Peyer's patch (tissue), 4 donors: ENCODE results near the gene ALDH1A2. TPM values are rescaled to one million over a fixed set of nuclear protein-coding genes. Genes with fewer than 3 reads are reported as not detected.

ENCODE experiments used
- DNase-seq, 3 donors: peaks; one replicate each; pipeline ENCODE4 v3.0.0-alpha.2; 2017 to 2019
- H3K27ac ChIP-seq, 4 donors: fragments of 200-600 bp; sonication (generic); one replicate each; pipeline ENCODE4 v1.5.1; 2016 to 2019
- H3K27me3 ChIP-seq, 2 donors: fragments of 200-600 bp; sonication (generic); one replicate each; pipeline ENCODE4 v1.5.1; 2019
- H3K36me3 ChIP-seq, 3 donors: fragments of 200-600 bp; sonication (generic); one replicate each; pipeline ENCODE4 v1.5.1; 2016 to 2019
- H3K4me1 ChIP-seq, 4 donors: fragments of 200-600 bp; sonication (generic); one replicate each; pipeline ENCODE4 v1.5.1; 2016 to 2019
- H3K4me3 ChIP-seq, 4 donors: fragments of 200-600 bp; sonication (generic); 1 replicate in 3 of 4; 2 replicates in 1 of 4; pipeline ENCODE4 v1.5.1; 2016 to 2019; ENCODE audit warnings: mild to moderate bottlenecking in 1 of 4
- H3K9me3 ChIP-seq, 4 donors: fragments of 200-600 bp; sonication (generic); one replicate each; pipeline ENCODE4 v1.5.1; 2016 to 2019; ENCODE audit warnings: mild to moderate bottlenecking in 1 of 4
- POLR2A ChIP-seq, 2 donors: fragments of 450-650 bp; IDR thresholded peaks; one replicate each; pipeline ENCODE4 v1.5.1; 2017; ENCODE audit warnings: antibody characterized with exemption in 2 of 2, mild to moderate bottlenecking in 2 of 2, moderate library complexity in 2 of 2
- total RNA-seq, 4 donors: library from RNA; depleted of rRNA; stranded (reverse); fragments of >200 nt; gene quantifications; one replicate each; pipeline ENCODE4 v1.1.0, GENCODE V29; 2016
- TF ChIP-seq, protein P1 (sequence below), 6 experiments: fragments of 450-650 bp in 4 of 6; fragments of 200-600 bp in 2 of 6; sonication (generic) in 1 of 6; IDR thresholded peaks; one replicate each; pipeline ENCODE4 v1.5.1; 2017 to 2019; ENCODE audit warnings: antibody characterized with exemption in 6 of 6, mild to moderate bottlenecking in 3 of 6, moderate library complexity in 1 of 6

ALDH1A2 gene
- total RNA-seq, 4 donors from 2014 or later: 1.1 to 13.1 (median 10.0) TPM; not detected in 1

DNA sequence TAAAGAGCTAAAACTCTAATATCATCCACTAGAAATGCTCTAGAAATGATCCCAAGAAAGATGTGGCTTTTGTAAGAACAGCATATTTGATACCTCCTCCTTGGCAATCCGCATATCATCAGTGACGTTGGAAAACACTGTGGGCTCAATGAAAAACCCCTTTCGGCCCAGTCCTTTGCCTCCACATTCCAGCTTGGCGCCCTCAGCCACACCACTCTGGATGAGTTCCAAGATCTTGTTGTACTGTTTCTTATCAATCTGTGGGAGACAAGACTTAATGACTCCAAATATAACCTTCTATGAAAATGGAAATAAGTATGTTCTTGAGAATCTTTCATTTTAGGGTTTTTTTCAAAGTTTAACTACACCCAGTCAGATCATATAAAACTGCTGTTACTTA is 103.6 kb downstream of the ALDH1A2 start:
- Histone ChIP-seq H3K27me3 (no peaks in the 10 kb centered on the region), H3K27ac (no peak overlapping the region), H3K4me1 (no peaks in the 10 kb centered on the region), H3K9me3 (no peaks in the 10 kb centered on the region), H3K36me3 (no peaks in the 10 kb centered on the region), H3K4me3 (no peak overlapping the region)
- no peak for DNase-seq
- TF ChIP-seq POLR2A (IDR thresholded peaks at IDR 0.05): no peak
- TF ChIP-seq, protein P1, sequence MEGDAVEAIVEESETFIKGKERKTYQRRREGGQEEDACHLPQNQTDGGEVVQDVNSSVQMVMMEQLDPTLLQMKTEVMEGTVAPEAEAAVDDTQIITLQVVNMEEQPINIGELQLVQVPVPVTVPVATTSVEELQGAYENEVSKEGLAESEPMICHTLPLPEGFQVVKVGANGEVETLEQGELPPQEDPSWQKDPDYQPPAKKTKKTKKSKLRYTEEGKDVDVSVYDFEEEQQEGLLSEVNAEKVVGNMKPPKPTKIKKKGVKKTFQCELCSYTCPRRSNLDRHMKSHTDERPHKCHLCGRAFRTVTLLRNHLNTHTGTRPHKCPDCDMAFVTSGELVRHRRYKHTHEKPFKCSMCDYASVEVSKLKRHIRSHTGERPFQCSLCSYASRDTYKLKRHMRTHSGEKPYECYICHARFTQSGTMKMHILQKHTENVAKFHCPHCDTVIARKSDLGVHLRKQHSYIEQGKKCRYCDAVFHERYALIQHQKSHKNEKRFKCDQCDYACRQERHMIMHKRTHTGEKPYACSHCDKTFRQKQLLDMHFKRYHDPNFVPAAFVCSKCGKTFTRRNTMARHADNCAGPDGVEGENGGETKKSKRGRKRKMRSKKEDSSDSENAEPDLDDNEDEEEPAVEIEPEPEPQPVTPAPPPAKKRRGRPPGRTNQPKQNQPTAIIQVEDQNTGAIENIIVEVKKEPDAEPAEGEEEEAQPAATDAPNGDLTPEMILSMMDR (IDR thresholded peaks at IDR 0.05): no peak

GRCh38 chr15:57957113-57957512 is 108.4 kb downstream of the ALDH1A2 start:
- Histone ChIP-seq H3K9me3 (no peaks in the 10 kb centered on the region), H3K4me3 (no peak overlapping the region), H3K27ac (no peak overlapping the region), H3K36me3 (no peaks in the 10 kb centered on the region), H3K4me1 (no peaks in the 10 kb centered on the region), H3K27me3 (no peaks in the 10 kb centered on the region)
- TF ChIP-seq, protein P1 (IDR thresholded peaks at IDR 0.05): no peak
- no peak for TF ChIP-seq POLR2A (IDR thresholded peaks at IDR 0.05)
- DNase-seq: no peak

- Histone ChIP-seq H3K27ac (no peak overlapping the region), H3K36me3 (no peaks in the 10 kb centered on the region), H3K9me3 (no peaks in the 10 kb centered on the region), H3K4me3 (no peak overlapping the region), H3K27me3 (no peaks in the 10 kb centered on the region), H3K4me1 (no peaks in the 10 kb centered on the region)
- TF ChIP-seq, protein P1 (IDR thresholded peaks at IDR 0.05): no peak
- TF ChIP-seq POLR2A (IDR thresholded peaks at IDR 0.05): no peak
- DNase-seq: no peak
These were observed 111.6 kb downstream of the ALDH1A2 start for GRCh38 chr15:57953874-57954273.

DNA sequence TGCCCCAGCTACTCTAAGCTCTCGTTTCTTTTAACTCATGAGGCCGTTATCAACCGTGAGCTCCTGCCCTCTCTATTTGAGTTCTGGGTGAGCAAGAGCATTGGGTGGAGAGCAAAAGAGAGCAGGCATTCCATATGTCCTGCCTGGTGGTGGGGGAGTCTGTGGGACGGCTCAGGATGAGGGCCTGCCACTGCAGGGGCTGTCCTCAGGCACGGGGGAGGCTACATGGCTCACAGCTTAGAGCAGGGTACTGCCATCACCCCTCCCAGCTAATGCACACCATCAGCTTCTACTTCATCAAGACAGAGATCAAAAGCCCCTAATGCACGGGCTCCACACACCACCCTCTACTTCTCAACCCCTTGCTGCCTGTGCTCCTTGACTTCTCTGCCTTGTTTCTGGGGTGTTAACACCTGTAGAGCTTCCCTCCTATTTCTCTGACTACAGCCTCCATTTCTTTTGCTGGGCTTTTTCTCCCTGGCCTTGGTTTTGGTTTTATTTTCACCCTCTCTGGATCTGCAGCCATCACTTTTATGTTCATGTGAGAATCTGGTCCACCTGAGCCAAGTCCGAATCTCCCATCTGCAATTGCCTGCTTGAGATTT is 114.1 kb downstream of the ALDH1A2 start:
- Histone ChIP-seq H3K27ac (no peak overlapping the region), H3K9me3 (no peaks in the 10 kb centered on the region), H3K4me1 (no peaks in the 10 kb centered on the region), H3K36me3 (no peaks in the 10 kb centered on the region), H3K4me3 (no peak overlapping the region), H3K27me3 (no peaks in the 10 kb centered on the region)
- no peak for DNase-seq
- TF ChIP-seq, protein P1 (IDR thresholded peaks at IDR 0.05): no peak
- no peak for TF ChIP-seq POLR2A (IDR thresholded peaks at IDR 0.05)

DNA sequence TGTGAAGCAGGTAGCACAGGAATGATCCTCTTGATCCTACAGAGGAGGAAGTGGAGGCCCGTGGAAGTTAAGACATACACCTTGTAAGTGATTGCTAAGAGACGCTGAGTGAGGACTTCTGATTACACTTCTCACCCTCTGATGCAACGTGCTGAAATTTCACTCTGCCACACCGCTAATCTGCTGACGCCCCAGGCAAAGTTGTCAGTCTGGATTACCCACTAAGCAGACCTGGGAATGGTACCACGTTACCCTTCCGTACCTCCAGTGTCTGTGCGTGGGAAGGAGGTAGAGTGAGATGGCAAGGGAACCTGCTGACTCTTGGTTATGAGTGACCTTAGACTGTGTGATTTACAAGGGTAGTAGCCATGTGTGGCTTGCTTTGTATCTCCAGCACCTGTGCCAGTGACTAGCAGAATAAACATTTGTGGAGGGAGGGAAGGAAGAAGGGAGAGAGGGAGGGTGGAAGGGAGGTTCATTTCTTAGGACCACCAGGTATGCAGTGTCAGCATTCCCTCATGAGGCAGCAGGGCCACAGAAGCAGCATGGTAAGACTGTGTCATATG is 115.0 kb downstream of the ALDH1A2 start:
- TF ChIP-seq, protein P1 (IDR thresholded peaks at IDR 0.05): no peak
- no peak for TF ChIP-seq POLR2A (IDR thresholded peaks at IDR 0.05)
- no peaks in the 10 kb centered on the region for H3K27me3 ChIP-seq
- DNase-seq: no peak
- no peaks in the 10 kb centered on the region for H3K36me3 ChIP-seq
- no peaks in the 10 kb centered on the region for H3K4me1 ChIP-seq
- no peak overlapping the region for H3K4me3 ChIP-seq
- no peak overlapping the region for H3K27ac ChIP-seq
- no peaks in the 10 kb centered on the region for H3K9me3 ChIP-seq
